ENCODE results near the gene BBS12.

The BBS12 gene

DNA sequence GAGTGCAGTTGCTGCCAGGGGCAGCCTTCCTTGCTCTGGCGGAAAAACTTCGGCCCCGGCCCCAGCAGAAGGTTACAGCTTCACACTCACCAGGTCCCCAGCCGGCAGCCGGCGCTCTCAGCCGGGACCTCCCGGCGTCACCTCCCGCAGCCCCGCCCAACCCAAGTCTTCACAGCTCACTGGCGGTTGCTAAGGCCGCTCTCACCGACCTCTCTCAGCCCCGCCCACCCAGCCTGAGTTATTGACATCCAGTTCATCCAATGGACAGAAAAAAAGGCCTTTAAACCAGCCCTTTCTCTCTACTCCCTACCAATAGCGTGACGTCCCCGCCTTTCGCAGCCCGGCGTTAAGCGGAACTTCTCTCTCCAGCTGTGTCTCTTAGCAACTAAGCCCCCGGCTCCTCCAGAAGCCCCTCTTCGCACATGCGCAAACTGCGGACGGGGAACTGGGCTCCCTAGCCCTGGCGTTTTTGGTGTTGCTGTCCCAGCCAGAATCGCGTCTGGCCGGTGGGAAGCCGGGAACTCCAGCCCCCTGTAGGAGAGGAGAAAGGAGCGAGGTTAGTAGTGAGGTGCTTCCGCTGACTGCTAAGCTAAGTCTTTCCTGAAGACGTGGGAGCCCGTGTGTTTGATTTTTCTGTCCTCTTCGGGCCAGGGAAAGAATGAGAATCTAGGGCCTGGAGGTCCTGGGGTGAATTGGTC, at the start of gene BBS12:
TSS of gene BBS12 (plus strand) at position 376 of the 698 bp plus-strand sequence. CDS start 9,189 bp downstream, outside the sequence.
- peak; percentile 96 for DNase-seq (ENCODE audit: low read depth)

DNA sequence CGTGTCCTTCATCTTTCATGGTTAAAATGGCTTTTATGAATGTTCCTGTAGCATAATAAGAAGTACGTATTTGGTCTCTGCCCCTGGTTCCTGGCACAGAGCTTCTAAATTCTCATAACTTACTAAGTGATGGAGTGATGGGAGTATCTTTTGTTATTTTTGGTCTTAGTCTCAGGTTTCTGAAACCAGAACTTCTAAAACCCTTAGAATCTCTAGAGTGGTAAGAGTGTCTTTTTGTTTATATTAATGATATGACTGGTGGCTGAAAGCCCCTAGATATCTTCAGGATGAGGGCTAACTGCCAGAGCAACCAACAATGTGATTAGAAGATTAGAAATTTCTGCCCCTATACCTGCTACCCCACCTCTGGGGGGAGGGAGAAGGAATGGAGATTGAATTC, 45.8 kb upstream of the BBS12 start:
- no peak for DNase-seq (ENCODE audit: low read depth)

GRCh38 chr4:122687531-122688061, 44.9 kb upstream of the BBS12 start:
- DNase-seq (ENCODE audit: low read depth): no peak

GRCh38 chr4:122688529-122689140, 43.9 kb upstream of the BBS12 start:
- DNase-seq (ENCODE audit: low read depth): no peak

- DNase-seq (ENCODE audit: low read depth): no peak
Measured at GRCh38 chr4:122689972-122690371, 42.5 kb upstream of the BBS12 start.

GRCh38 chr4:122691988-122692387, 40.5 kb upstream of the BBS12 start:
- DNase-seq (ENCODE audit: low read depth): no peak

DNA sequence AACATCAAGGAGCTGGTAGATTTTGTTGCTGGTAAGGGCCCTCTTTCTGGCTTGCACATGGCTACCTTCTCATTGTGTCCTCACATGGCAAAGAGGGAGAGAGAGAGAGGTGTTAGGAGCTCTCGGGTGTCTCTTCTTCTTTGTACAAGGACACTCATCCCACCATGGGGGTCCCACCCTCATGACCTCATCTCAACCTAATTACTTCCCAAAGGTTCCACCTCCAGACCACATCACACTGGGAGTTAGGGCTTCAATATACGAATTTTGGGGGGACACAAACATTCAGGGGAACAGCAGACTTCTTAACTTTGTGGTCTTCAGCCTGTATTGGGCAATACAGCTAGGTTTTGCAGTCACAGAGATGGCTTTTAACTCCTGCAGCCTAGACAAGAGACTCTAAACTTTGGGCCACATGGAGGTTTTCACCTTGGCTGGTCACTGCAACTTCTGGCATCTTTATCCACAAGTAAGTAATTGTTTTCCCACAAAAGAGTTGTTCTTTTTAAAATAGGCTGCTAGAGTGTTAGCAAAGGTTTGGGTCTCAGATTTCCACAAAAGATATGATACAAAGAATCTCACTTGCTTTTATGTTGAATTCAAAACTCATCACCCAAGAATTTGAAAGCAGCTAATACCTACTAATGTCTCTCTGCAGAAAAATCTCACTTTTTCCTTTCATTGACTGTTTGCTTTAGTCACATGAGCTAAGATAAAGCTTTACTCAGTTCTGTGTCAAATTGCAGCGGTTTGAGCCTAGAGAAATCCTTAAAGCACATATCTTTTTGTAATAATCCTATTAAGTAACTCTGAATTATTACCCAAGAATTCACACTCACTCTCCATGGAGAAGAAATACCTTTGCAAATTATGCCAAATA, 39.6 kb upstream of the BBS12 start:
- no peak for DNase-seq (ENCODE audit: low read depth)

GRCh38 chr4:122695226-122695625, 37.3 kb upstream of the BBS12 start:
- no peak for DNase-seq (ENCODE audit: low read depth)

DNA sequence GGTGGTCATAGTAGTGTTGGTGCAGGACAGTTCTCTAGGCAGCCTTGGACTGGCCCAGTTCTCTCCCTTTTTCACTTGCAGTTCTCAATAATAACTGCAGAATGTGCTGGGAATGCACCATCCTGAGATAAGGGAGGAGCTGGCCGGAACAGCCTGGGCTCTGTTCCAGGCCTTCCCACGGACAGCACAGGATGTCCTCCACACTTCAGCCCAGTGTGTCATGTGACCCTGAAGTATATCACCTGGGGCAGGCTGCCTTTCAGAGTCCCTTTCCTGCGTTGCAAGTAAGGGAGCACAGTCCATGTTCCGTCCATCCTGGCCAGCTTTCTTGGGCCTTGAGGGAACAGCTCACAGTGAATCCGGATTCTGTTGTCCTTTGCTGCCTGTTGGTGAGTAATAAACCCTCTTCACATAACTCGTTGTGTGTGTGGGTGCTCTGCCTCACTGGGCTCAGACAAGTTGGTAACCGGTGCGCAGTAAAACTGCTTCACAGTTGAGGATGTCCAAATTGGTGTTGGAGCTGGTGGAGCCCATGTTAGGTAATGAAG, 32.3 kb upstream of the BBS12 start:
- no peak for DNase-seq (ENCODE audit: low read depth)

GRCh38 chr4:122701061-122701460, 31.4 kb upstream of the BBS12 start:
- DNase-seq (ENCODE audit: low read depth): no peak

- no peak for DNase-seq (ENCODE audit: low read depth)
Measured at GRCh38 chr4:122701965-122702364, 30.5 kb upstream of the BBS12 start.

DNA sequence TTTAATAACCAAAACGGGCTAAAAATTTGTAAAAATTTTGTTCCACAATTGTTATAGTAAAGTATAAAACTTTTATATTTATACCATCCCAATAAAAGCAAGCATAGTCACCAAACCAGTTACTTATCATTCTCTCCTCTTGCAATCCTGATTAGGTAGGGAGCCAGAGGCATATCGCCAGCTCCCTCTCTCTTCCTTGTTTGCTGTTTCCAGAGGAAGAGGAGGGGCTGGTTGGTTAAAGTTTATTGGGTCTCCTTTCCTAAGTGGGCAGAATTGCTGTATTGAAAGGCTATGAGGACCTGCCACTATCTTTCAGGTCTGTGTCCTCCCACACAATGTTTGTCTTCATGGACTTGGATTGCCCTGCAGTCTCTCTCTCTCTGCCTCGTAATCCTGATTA, 29.6 kb upstream of the BBS12 start:
- DNase-seq (ENCODE audit: low read depth): no peak

DNA sequence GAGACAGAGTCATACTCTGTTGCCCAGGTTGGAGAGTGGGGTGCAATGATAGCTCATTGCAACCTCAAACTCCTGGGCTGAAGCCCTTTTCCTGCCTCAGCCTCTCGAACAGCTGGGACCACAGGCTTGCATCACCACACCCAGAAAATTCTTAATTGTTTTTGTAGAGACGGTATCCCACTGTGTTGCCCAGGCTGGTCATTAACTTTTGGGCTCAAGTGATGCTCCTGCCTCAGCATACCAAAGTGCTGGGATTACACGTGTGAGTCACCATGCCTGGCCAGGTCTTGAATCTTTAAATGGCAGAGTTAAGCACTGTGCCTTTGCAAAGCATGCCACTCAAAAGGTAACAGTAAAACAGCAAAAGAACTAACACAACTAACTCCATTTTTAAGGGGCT, 28.6 kb upstream of the BBS12 start:
- no peak for DNase-seq (ENCODE audit: low read depth)

- no peak for DNase-seq (ENCODE audit: low read depth)
Measured at GRCh38 chr4:122705009-122705408, 27.5 kb upstream of the BBS12 start.

DNA sequence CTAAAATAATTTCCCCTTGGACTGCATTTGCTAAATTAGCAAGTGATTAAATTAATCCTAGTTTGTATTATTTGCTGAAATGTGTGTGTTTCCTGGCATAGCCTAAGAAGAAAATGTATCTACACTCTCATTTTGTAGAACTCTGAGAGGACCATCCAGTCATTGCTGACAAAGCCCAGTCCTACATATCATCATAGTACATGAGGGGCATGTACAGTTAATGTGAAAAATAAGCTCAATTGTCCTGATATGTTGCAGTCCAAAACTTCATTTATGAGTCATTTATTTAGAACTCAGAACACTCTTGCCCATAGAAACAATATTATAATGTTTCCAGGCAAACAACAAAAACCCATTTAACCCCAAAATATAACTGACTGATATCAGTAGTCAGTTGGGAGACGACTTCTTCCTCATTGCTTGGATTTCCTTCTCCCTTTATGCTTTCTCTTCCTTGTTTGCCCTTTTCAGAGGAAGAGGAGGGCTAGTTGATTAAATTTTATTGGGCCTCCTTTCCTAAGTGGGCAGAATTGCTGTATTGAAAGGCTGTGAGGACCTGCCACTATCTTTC, 26.9 kb upstream of the BBS12 start:
- no peak for DNase-seq (ENCODE audit: low read depth)

GRCh38 chr4:122706511-122706910, 26.0 kb upstream of the BBS12 start:
- no peak for DNase-seq (ENCODE audit: low read depth)

- DNase-seq (ENCODE audit: low read depth): no peak
Measured at GRCh38 chr4:122707497-122707896, 25.0 kb upstream of the BBS12 start.

DNA sequence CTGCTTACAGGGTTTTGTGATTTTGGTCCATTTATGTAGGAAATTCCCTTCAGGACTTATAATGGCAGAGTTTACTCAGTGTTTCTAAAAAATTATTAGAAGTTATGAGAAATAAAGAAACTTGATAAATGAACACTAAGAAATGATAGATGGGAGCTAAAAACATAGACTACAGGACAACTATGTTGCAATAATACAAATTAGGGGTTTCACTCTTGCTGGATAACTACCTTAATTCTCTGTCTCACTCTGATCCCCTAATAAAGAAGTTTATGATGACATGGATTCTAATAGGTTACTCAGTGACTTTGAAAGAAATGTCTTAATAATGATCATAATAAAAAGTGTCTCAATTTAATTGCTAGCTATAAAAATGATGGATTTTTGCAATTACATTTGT, 23.3 kb upstream of the BBS12 start:
- no peak for DNase-seq (ENCODE audit: low read depth)

DNA sequence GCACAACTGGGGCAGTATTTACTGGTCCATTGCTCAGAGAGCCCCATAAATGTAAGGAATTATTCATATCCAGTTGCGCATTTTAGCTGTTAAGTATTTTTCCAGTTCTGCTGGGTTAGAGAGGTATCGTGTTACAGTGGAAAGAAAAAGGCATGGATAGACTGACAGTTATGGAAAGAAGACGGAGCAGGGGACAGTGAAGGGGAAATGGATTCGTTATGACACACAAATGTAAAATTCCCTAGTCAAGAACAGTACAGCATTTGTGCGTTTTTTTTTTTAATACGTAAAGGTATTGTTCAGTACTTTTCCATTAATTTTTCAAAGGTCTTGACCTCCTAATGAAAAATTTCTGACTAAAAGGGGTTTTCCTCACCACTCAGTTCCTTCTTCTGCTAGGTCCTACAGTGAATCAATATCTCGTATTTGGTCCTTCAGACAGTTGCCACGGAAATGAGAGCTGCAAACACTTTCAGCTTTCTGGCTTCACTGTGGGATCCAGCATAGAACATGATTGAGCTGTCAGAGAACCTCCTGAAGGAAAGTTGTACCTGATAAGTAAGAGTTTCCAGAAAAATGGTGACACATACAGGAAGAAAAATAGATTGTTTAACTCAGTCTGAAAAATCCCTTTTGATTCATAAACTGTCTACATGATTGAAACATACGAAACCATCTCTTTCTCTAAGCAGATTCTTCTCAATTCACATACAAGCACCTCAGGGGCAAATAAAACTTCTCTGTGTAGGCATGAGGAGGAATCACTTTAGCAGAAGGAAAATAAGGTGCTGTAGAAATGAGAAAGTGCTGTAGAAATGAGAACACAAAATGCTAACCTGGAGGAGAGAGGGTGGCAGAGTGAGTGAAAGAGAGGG, 21.8 kb upstream of the BBS12 start:
- no peak for DNase-seq (ENCODE audit: low read depth)

- DNase-seq (ENCODE audit: low read depth): no peak
Measured at GRCh38 chr4:122711919-122712318, 20.6 kb upstream of the BBS12 start.

- DNase-seq (ENCODE audit: low read depth): no peak
Measured at GRCh38 chr4:122712782-122713181, 19.7 kb upstream of the BBS12 start.
